GM18498 (cell line): ENCODE measurements around the gene FAM181A.

ENCODE experiments used
- ATAC-seq: cut with Tn5 transposase; IDR thresholded peaks from one replicate; pipeline ENCODE4 v1.9.1; 2021; ENCODE audit warnings: mild to moderate bottlenecking, moderate library complexity; ENCODE audit not compliant: unreplicated experiment

FAM181A gene

DNA sequence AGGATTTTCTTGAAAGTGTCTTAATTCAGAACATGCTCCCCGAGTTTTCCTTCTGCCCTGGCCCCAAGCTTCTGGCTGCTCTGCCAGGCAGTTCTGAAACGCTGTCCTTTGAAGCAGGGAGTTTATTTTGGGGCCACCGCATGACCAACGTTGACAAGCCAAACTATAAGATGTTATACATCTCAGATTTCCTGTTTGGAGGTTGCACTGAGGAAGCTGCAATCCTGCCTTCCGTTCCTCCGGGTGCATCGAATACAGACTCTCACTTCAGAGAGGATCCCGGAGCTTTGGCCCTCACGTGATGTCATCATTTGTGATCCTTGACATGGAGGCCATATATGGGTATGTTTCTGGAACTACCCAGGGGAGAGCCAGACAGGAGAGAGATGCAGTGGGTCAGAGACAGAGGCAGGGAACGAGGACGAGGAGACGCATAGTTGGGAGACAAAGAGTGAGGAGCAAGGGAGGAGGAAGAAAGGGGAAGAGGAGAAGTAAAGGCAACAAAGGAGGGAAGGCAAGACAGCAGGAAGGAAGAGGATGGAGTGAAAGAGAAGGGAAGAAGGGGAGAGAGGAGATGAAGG is 49.4 kb downstream of the FAM181A start, which contains the start of gene ASB2:
Gene ASB2, minus strand, starts transcription at position 94 of the 581 bp plus-strand sequence. CDS start 12,031 bp downstream, outside the sequence.
- peak; percentile 15 for ATAC-seq

DNA sequence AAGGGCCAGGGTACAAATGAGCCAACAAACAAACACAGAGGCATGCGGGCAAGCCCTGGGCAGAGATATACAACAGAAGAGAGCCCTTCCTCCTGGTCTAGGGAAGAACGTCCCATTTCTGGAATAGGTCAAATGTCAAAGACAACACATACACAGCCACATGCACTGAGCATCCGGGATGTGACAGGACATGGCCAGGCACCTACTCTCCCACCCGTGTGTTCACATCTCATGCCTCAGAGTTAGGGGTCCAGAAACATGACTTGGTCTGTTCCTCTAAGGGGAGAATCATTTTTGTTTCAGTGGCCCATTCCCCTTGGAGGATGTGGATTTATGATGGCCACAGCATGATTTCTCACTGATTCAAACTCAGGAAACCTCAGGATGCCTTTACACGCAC is 50.0 kb downstream of the FAM181A start:
- ATAC-seq: no peak

DNA sequence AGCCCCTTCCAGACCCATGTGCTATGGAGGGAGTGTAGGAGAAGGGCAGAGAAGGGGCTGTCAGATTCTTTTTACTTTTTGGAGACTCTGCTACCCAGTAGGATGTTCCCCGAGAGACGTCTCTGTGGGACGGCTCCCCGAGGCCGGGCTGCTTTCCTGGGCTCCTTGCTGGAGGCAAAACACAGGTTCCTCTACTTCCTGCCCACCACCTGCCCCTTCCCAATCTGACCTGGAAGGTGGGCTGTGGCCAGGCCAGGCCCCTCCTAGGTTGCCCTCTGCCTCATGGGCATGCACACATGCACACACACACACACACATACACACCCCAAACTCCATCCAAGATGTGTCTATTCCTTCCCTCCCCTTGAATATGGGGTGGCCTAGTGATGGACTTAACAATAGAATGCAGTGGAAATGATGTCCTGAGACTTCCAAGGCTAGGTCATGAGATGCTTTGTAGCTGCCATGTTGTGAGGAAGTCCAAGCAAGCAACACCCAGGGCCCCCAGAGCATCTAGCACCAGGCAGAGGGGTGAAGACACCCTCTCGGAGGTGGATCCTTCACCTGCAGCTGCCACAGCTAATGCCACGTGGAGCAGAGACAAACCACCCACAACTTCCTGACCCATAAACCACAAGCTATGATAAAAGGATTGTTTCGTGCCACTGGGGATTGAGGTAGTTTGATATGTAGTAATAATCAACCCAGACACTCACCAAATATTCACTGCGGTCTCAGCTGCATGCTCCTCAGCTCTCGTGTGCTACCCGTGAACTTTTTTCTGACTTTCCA is 50.8 kb downstream of the FAM181A start:
- ATAC-seq: peak; percentile 61

DNA sequence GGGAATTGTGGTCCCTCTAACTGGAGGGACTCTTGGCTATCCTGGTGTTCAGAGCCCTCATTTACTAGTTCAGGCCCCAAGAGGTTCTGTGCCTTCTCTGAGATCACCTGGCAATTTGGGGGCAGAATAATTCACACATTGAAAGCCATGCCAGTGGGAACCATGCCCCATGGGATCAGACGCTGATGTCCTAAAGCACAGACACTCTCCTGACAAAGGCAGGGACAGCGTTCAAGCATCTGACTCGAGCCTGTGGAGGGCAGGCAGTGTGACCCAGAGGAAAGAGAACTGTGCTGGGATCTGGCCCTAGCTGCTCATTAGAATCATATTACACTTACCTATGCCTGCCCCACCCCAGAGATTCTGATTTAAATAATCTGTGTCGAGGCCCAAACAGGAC is 51.6 kb downstream of the FAM181A start:
- peak; percentile 1 for ATAC-seq
